HPDE6-E6E7 (cell line): ENCODE measurements around the gene CDKN2A.

ENCODE experiments used
- DNase-seq: peaks from one replicate; pipeline ENCODE4 v3.0.0; 2011; ENCODE audit warnings: missing footprints; ENCODE audit errors: extremely low spot score

Gene CDKN2A

GRCh38 chr9:21941337-21941995 lies 52.7 kb downstream of the CDKN2A start:
- no peak for DNase-seq

GRCh38 chr9:21936161-21936560 lies 58.0 kb downstream of the CDKN2A start:
- no peak for DNase-seq

GRCh38 chr9:21935631-21936030 lies 58.6 kb downstream of the CDKN2A start:
- no peak for DNase-seq

- DNase-seq: no peak
Measured at GRCh38 chr9:21933865-21934264, 60.3 kb downstream of the CDKN2A start.

GRCh38 chr9:21933281-21933680 lies 60.9 kb downstream of the CDKN2A start:
- no peak for DNase-seq

GRCh38 chr9:21931428-21931827 lies 62.8 kb downstream of the CDKN2A start:
- no peak for DNase-seq

- no peak for DNase-seq
Measured at GRCh38 chr9:21927752-21928151, 66.4 kb downstream of the CDKN2A start.

GRCh38 chr9:21923694-21924093 lies 70.5 kb downstream of the CDKN2A start:
- DNase-seq: no peak

- DNase-seq: peak; percentile 32
Measured at GRCh38 chr9:21919377-21920362, 74.5 kb downstream of the CDKN2A start.
